NCI-H526 treated with DMSO at 0.1 percent for 48 hours (cell line): ENCODE results near the gene CST1.

Source experiments
- DNase-seq: peaks from one replicate; lab custom pipeline; 2025; lab: John Stamatoyannopoulos, UW

CST1 gene

DNA sequence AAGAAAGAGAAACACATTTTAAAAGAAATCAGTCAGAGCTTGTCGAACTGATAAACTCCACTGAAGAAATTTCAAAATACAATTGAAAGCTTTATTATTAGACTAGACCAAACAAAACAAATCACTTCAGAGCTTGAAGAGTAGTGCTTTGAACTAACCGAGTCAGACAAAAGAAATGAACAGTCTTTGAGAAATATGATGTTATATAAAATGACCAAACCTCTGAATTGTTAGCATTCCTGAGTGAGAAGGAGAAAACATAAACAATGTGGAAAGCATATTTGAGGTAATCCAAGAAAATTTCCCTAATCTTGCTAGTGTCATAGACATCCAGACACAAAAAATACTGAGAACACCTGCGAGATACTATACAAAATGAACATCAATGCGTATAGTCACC lies 48.7 kb downstream of the CST1 start:
- no peak for DNase-seq

DNA sequence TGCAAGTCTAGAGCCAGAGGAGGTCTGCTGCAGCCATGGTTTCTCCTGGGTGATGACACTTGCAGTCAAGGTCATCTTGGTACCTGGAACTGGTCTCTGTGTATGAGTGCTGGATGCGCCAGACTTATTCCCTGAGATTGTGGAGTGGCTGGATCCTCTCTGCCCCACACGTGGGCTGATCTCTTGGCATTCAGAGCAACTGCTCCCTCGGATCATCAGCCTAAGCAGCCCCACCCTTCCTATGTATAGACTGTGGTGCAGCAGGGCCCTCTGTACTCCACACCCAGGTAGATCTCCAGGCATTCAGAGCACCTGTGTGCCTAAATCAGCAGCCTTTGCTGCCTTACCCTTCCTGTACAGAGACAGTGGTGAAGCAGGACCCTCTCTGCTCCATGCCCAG lies 49.8 kb downstream of the CST1 start:
- DNase-seq: no peak

DNA sequence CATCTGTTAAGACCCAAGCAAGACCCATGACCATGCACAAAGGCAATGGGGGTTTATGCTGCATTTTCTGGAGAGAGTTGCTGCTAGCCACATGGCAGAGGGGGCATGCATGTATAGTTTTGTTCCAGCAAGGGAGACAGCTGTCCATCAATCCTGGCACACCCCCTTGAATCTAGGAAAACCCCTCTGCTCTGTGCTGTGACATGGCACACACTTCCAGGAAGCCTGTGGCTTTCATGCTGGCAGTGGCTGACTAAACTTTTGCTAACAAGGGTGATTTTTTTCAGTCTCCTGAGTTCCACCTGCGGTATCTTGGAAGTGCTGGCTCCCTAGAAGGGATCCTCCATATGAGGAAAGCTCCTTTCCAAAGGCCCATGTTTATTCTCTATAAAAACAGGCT lies 52.8 kb downstream of the CST1 start:
- no peak for DNase-seq
